Measurements from ENCODE around the gene NADK2.

GRCh38 chr5:36279054-36279698 is 37.5 kb upstream of the NADK2 start:
- TF ChIP-seq ZNF521 (tag by site-specific recombination; IDR thresholded peaks at IDR 0.05) (no peak), ZNF76 (tag by site-specific recombination; IDR thresholded peaks at IDR 0.05; ENCODE audit: borderline replicate concordance, low read depth) (no peak), GLI4 (tag by site-specific recombination; IDR thresholded peaks at IDR 0.05) (no peak), ZBTB20 (tag by site-specific recombination; IDR thresholded peaks at IDR 0.05) (no peak)
